Measurements from ENCODE around the gene STAB2. TPM values are rescaled to one million over a fixed set of nuclear protein-coding genes. Genes with fewer than 3 reads are reported as not detected.

The STAB2 gene
- polyA plus RNA-seq, 3 donors: not detected

GRCh38 chr12:103627189-103627855, 40.2 kb downstream of the STAB2 start:
- Histone ChIP-seq H3K36me3 (replicated peaks in 1 of 2; ENCODE audit: control insufficient read depth in 1 of 2, insufficient read depth in 2 of 2, low read length in 2 of 2) (no peaks in the 10 kb centered on the region), H4K20me1 (ENCODE audit: insufficient read depth, low read length) (no peaks in the 10 kb centered on the region), H3K79me2 (ENCODE audit: insufficient read depth, low read length) (no peaks in the 10 kb centered on the region), H3K27ac (ENCODE audit: low read depth in 1 of 2, low read length in 2 of 2) (no peak overlapping the region), H3K4me2 (replicated peaks; ENCODE audit: extremely low read depth, low read length, poor library complexity, severe bottlenecking) (no peak overlapping the region), H3K27me3 (ENCODE audit: control insufficient read depth in 2 of 2, insufficient read depth in 2 of 2, low read length in 2 of 2) (no peaks in the 10 kb centered on the region), H3K4me3 (replicated peaks in 1 of 3; ENCODE audit: low read depth in 2 of 3, low read length in 3 of 3) (no peak overlapping the region), H3K9ac (ENCODE audit: insufficient read depth, low read length, poor library complexity, severe bottlenecking) (no peak overlapping the region), H3K4me1 (ENCODE audit: control insufficient read depth in 1 of 2, insufficient read depth in 2 of 2, low read length in 2 of 2) (no peaks in the 10 kb centered on the region), H3K9me3 (replicated peaks in 1 of 2; ENCODE audit: control insufficient read depth in 1 of 2, insufficient read depth in 1 of 2, low read length in 2 of 2) (no peaks in the 10 kb centered on the region), H2AFZ (ENCODE audit: insufficient read depth, low read depth, low read length, poor library complexity, severe bottlenecking) (no peak overlapping the region)
- WGBS (ENCODE audit: insufficient coverage): 94% methylated on average over 3 of the region's 3 CpGs
- H3K27me3 Mint-ChIP-seq (ENCODE audit: low read depth in 3 of 3): peaks cover 0 to 2% (median 1%) of the 10 kb centered on the region in 3 donors
- H3K4me1 Mint-ChIP-seq: no peaks in the 10 kb centered on the region
- no peak for DNase-seq
- H3K4me3 Mint-ChIP-seq: no peak overlapping the region
- no peak overlapping the region for H3K27ac Mint-ChIP-seq
- H3K36me3 Mint-ChIP-seq: no peaks in the 10 kb centered on the region
- TF ChIP-seq, protein P1, sequence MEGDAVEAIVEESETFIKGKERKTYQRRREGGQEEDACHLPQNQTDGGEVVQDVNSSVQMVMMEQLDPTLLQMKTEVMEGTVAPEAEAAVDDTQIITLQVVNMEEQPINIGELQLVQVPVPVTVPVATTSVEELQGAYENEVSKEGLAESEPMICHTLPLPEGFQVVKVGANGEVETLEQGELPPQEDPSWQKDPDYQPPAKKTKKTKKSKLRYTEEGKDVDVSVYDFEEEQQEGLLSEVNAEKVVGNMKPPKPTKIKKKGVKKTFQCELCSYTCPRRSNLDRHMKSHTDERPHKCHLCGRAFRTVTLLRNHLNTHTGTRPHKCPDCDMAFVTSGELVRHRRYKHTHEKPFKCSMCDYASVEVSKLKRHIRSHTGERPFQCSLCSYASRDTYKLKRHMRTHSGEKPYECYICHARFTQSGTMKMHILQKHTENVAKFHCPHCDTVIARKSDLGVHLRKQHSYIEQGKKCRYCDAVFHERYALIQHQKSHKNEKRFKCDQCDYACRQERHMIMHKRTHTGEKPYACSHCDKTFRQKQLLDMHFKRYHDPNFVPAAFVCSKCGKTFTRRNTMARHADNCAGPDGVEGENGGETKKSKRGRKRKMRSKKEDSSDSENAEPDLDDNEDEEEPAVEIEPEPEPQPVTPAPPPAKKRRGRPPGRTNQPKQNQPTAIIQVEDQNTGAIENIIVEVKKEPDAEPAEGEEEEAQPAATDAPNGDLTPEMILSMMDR (IDR thresholded peaks at IDR 0.05): no peak
- intact Hi-C loops (cut with micrococcal nuclease): no loop called here
- peaks cover 0 to 6% (median 0%) of the 10 kb centered on the region in 7 donors for H3K9me3 Mint-ChIP-seq

DNA sequence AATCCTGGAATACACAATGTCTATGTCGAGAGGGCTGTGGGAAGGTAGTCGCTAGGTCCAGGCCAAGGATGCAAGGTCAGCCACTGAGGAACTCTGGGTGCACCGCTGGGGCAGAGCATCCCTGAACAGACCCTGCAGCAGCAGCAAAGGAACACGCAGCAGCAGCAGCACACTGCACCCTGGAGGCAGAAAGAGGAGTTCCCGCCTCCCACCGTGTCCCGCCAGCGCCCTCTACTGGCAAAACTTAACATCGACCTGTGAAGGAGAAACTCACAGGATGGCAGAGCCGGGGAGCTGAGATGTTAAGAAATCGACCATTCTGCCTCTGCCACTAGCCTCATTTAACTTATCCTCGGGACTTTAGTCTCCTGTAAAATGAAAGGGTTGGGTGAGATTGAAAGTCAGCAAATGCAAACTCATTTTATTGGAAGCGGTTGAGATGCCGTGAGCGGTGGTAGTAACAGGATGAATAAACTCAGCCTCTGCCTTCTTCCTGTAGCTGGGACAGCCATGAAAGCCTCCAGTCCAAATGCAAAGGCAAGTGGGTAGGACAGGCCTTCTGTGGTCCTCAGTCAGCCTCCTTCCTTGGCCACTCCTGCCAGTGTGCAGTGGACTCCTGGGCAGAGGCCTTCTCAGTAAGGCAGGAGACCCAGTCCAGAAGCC, 45.6 kb downstream of the STAB2 start:
- peaks cover 0 to 4% of the 10 kb centered on the region in 2 donors for H3K9me3 ChIP-seq (replicated peaks in 1 of 2; ENCODE audit: control insufficient read depth in 1 of 2, insufficient read depth in 1 of 2, low read length in 2 of 2)
- H2AFZ ChIP-seq (ENCODE audit: insufficient read depth, low read depth, low read length, poor library complexity, severe bottlenecking): no peak overlapping the region
- H4K20me1 ChIP-seq (ENCODE audit: insufficient read depth, low read length): no peaks in the 10 kb centered on the region
- H3K27ac Mint-ChIP-seq: no peak overlapping the region
- H3K9me3 Mint-ChIP-seq: peaks cover 0 to 3% (median 0%) of the 10 kb centered on the region in 7 donors
- no peak overlapping the region for H3K27ac ChIP-seq (ENCODE audit: low read depth in 1 of 2, low read length in 2 of 2)
- no peak overlapping the region for H3K4me3 ChIP-seq (replicated peaks in 1 of 3; ENCODE audit: low read depth in 2 of 3, low read length in 3 of 3)
- peak; percentile 7 to 27 (median 14) for DNase-seq
- intact Hi-C loops (cut with micrococcal nuclease): no loop called here
- H3K4me3 Mint-ChIP-seq: no peak overlapping the region
- H3K27me3 ChIP-seq (ENCODE audit: control insufficient read depth in 2 of 2, insufficient read depth in 2 of 2, low read length in 2 of 2): no peaks in the 10 kb centered on the region
- H3K4me1 ChIP-seq (ENCODE audit: control insufficient read depth in 1 of 2, insufficient read depth in 2 of 2, low read length in 2 of 2): no peaks in the 10 kb centered on the region
- WGBS (ENCODE audit: insufficient coverage): 63% methylated on average over 11 of the region's 15 CpGs
- H3K36me3 ChIP-seq (replicated peaks in 1 of 2; ENCODE audit: control insufficient read depth in 1 of 2, insufficient read depth in 2 of 2, low read length in 2 of 2): no peaks in the 10 kb centered on the region
- H3K4me2 ChIP-seq (replicated peaks; ENCODE audit: extremely low read depth, low read length, poor library complexity, severe bottlenecking): no peak overlapping the region
- no peaks in the 10 kb centered on the region for H3K79me2 ChIP-seq (ENCODE audit: insufficient read depth, low read length)
- peaks cover 0 to 5% (median 2%) of the 10 kb centered on the region in 3 donors for H3K27me3 Mint-ChIP-seq (ENCODE audit: low read depth in 3 of 3)
- no peak overlapping the region for H3K9ac ChIP-seq (ENCODE audit: insufficient read depth, low read length, poor library complexity, severe bottlenecking)
- H3K36me3 Mint-ChIP-seq: no peaks in the 10 kb centered on the region
- TF ChIP-seq, protein P1 (IDR thresholded peaks at IDR 0.05): peak; percentile 91
- no peaks in the 10 kb centered on the region for H3K4me1 Mint-ChIP-seq

All from CD14-positive monocyte (primary cell).